ENCODE results near the gene VAT1L.

DNA sequence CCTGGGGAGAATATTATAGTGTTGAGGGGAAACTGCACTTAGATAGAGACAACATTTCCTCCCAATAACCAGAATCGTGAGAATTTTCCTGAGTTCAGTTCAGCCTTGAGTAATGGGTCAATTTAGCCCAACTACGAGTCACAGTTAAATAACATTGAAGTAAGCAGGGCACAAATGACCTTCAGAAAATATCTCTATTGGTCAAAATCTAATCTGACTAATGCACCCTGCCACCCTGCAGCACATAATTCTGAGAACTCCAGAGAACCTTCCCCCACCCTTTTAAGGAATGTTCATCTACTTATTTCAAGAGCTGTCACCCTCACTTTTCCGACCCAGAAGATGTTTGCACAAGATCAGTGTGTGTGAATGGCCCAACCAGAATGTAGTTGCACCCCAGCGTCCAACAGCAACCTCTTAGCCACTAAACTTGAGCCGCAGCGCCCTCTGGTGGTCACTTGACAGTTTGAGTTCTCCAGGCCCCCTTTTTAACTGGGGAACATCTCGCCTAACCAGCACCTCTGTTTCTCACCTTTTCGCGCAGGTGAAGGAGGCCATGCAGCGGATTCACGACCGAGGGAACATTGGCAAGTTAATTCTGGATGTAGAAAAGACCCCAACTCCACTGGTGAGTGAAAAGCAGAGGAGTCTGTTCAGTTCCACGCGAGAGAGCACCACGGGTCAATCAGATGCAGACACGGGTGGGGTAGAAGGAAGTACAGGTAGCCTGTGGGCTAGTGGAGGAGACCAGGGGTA lies 183.1 kb downstream of the VAT1L start:
- TF ChIP-seq, protein P1, sequence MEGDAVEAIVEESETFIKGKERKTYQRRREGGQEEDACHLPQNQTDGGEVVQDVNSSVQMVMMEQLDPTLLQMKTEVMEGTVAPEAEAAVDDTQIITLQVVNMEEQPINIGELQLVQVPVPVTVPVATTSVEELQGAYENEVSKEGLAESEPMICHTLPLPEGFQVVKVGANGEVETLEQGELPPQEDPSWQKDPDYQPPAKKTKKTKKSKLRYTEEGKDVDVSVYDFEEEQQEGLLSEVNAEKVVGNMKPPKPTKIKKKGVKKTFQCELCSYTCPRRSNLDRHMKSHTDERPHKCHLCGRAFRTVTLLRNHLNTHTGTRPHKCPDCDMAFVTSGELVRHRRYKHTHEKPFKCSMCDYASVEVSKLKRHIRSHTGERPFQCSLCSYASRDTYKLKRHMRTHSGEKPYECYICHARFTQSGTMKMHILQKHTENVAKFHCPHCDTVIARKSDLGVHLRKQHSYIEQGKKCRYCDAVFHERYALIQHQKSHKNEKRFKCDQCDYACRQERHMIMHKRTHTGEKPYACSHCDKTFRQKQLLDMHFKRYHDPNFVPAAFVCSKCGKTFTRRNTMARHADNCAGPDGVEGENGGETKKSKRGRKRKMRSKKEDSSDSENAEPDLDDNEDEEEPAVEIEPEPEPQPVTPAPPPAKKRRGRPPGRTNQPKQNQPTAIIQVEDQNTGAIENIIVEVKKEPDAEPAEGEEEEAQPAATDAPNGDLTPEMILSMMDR (IDR thresholded peaks at IDR 0.05), result peak in 5 of 7 experiments; percentile 57 to 78 (median 71)
- no peak for TF ChIP-seq EP300 (IDR thresholded peaks at IDR 0.05)
- TF ChIP-seq POLR2A (IDR thresholded peaks at IDR 0.05), result no peak
- TF ChIP-seq POLR2AphosphoS5 (IDR thresholded peaks at IDR 0.05), result no peak

All from stomach (tissue), 4 donors.